ENCODE results near the gene SERP2. TPM values are rescaled to one million over a fixed set of nuclear protein-coding genes. Genes with fewer than 3 reads are reported as not detected.

Gene SERP2
- total RNA-seq, 1 experiment from 2014 or later: 1.8 TPM

- Histone ChIP-seq H2AK5ac (ENCODE audit: insufficient read length, low read length) (no peak overlapping the region), H4K91ac (ENCODE audit: insufficient read length, low read depth, low read length) (no peak overlapping the region), H3K4me2 (ENCODE audit: insufficient read depth, insufficient read length, low read length) (no peak overlapping the region), H3K79me2 (ENCODE audit: insufficient read depth, low read length) (no peaks in the 10 kb centered on the region), H4K8ac (replicated peaks; ENCODE audit: insufficient read length, low read depth, low read length) (no peak overlapping the region), H2BK120ac (ENCODE audit: low read depth, low read length, poor library complexity, severe bottlenecking) (no peak overlapping the region), H3K4ac (ENCODE audit: low read depth, low read length) (no peak overlapping the region), H3K14ac (ENCODE audit: insufficient read depth, low read length) (no peak overlapping the region), H3K9me3 (ENCODE audit: control insufficient read depth, low read depth, low read length) (no peaks in the 10 kb centered on the region), H3K27ac (ENCODE audit: insufficient read length, low read depth, low read length) (no peak overlapping the region), H3T11ph (ENCODE audit: low read length) (no peak overlapping the region), H3K9ac (ENCODE audit: extremely low read depth, insufficient read length, low read length) (no peak overlapping the region), H2BK12ac (ENCODE audit: insufficient read length, low read depth, low read length) (no peak overlapping the region), H3K79me1 (ENCODE audit: insufficient read depth, low read depth, low read length, poor library complexity, severe bottlenecking) (no peaks in the 10 kb centered on the region), H2BK20ac (ENCODE audit: low read depth, low read length, poor library complexity, severe bottlenecking) (no peak overlapping the region), H4K20me1 (ENCODE audit: control insufficient read depth, insufficient read depth, insufficient read length) (no peaks in the 10 kb centered on the region), H3K4me1 (ENCODE audit: insufficient read depth, low read length) (peaks cover 6% of the 10 kb centered on the region; the same call in 1 of the 2 replicates), H3K56ac (ENCODE audit: insufficient read length, low read depth, low read length) (no peak overlapping the region), H3K23ac (ENCODE audit: insufficient read length, low read depth, low read length) (no peak overlapping the region), H3K18ac (ENCODE audit: insufficient read length, low read depth, low read length) (no peak overlapping the region), H2BK5ac (ENCODE audit: insufficient read length, low read length) (no peak overlapping the region), H3K27me3 (ENCODE audit: insufficient read depth, low read length) (no peaks in the 10 kb centered on the region), H2BK15ac (ENCODE audit: low read depth, low read length) (no peak overlapping the region), H4K5ac (ENCODE audit: insufficient read length, low read depth, low read length) (no peak overlapping the region), H3K23me2 (ENCODE audit: insufficient read length, low read depth, low read length, poor library complexity, severe bottlenecking) (no peaks in the 10 kb centered on the region), H2AFZ (ENCODE audit: low read length) (no peak overlapping the region)
- no peaks in the 10 kb centered on the region for H3K36me3 Mint-ChIP-seq (ENCODE audit: insufficient read depth in 1 of 3, low read depth in 3 of 3)
- peaks cover 7% of the 10 kb centered on the region for H3K27me3 Mint-ChIP-seq (ENCODE audit: low read depth)
- no peaks in the 10 kb centered on the region; a peak in 1 of 5 replicates for H3K9me3 Mint-ChIP-seq
- peaks cover 5 to 12% of the 10 kb centered on the region in 2 experiments; a peak in 2 of 4 replicates for H3K4me1 Mint-ChIP-seq
- H3K4me3 Mint-ChIP-seq: no peak overlapping the region
- H3K27ac Mint-ChIP-seq: no peak overlapping the region
- no CpG with 5 or more reads among the region's 3 CpGs for WGBS (ENCODE audit: extremely low coverage, insufficient read length, low lambda C conversion rate)
- TF ChIP-seq CTCF (conservative IDR thresholded peaks at IDR 0.05): no peak
- DNase-seq: no peak
Measured at GRCh38 chr13:44354884-44355283, 18.7 kb upstream of the SERP2 start.
